VCaP (cell line): ENCODE measurements around the gene KIAA0408.
"Not testable (repeated sequence)": the region's sequence is repeated elsewhere in the genome, so short reads cannot be mapped to it uniquely, and the experiment has no call there.

Source experiments
- H3K27ac ChIP-seq: fragments of 450-650 bp; 2 replicates; pipeline ENCODE4 v1.5.1; 2017
- CTCF ChIP-seq: fragments of 450-650 bp; conservative IDR thresholded peaks from 2 replicates; pipeline ENCODE4 v1.5.1; 2017; ENCODE audit warnings: mild to moderate bottlenecking, moderate library complexity

Gene KIAA0408

GRCh38 chr6:127436578-127437110 lies 22.5 kb downstream of the KIAA0408 start:
- H3K27ac ChIP-seq, result no peak overlapping the region
- no peak for TF ChIP-seq CTCF

GRCh38 chr6:127435626-127436220 lies 23.5 kb downstream of the KIAA0408 start:
- no peak overlapping the region for H3K27ac ChIP-seq
- TF ChIP-seq CTCF, result no peak

GRCh38 chr6:127434651-127435050 lies 24.5 kb downstream of the KIAA0408 start:
- H3K27ac ChIP-seq, result no peak overlapping the region
- TF ChIP-seq CTCF, result no peak

- not testable (repeated sequence) for H3K27ac ChIP-seq
Measured at GRCh38 chr6:127428562-127428961, 30.6 kb downstream of the KIAA0408 start.

- no peak for TF ChIP-seq CTCF
- H3K27ac ChIP-seq, result peak overlapping the region; percentile 87
Measured at GRCh38 chr6:127423921-127424320, 35.3 kb downstream of the KIAA0408 start.

GRCh38 chr6:127421164-127421563 lies 38.0 kb downstream of the KIAA0408 start:
- H3K27ac ChIP-seq, result not testable (repeated sequence)

GRCh38 chr6:127420556-127420955 lies 38.6 kb downstream of the KIAA0408 start:
- no peak overlapping the region for H3K27ac ChIP-seq
- peak; percentile 63 for TF ChIP-seq CTCF

- H3K27ac ChIP-seq, result no peak overlapping the region
- no peak for TF ChIP-seq CTCF
Measured at GRCh38 chr6:127415096-127415495, 44.1 kb downstream of the KIAA0408 start.

- H3K27ac ChIP-seq, result not testable (repeated sequence)
Measured at GRCh38 chr6:127413123-127413522, 46.1 kb downstream of the KIAA0408 start.

- not testable (repeated sequence) for H3K27ac ChIP-seq
Measured at GRCh38 chr6:127412016-127412415, 47.2 kb downstream of the KIAA0408 start.
